ENCODE data around the gene RAB40B.

DNA sequence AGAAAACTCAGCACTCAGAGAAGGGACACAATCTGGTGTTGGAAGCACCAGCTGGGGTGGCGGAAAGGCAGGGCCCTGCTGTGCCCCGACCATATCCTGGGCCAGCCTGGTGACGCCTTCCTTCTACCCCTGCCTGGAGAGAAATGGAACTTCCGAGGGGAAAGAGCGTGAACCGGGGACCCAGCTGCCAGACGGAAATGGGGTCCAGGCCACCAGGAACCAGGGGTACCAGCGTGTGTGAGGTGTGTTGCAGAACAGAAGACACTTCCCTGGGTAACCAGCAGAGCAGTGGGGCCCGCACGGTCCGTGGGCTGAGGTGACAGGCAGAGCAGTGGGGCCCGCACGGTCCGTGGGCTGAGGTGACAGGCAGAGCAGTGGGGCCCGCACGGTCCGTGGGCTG is 6.8 kb downstream of the RAB40B start:
- TF ChIP-seq POLR2AphosphoS5 (IDR thresholded peaks at IDR 0.05; ENCODE audit: low read depth, low read length) (no peak), TAF1 (IDR thresholded peaks at IDR 0.05; ENCODE audit: borderline replicate concordance, insufficient read depth, low read length) (no peak), SIN3A (IDR thresholded peaks at IDR 0.05; ENCODE audit: borderline replicate concordance, insufficient read depth, low read length) (no peak), FOXP2 (optimal IDR thresholded peaks at IDR 0.05; ENCODE audit: borderline replicate concordance, extremely low read depth, extremely low read length, insufficient read depth) (no peak)
- TF ChIP-seq, protein P1, sequence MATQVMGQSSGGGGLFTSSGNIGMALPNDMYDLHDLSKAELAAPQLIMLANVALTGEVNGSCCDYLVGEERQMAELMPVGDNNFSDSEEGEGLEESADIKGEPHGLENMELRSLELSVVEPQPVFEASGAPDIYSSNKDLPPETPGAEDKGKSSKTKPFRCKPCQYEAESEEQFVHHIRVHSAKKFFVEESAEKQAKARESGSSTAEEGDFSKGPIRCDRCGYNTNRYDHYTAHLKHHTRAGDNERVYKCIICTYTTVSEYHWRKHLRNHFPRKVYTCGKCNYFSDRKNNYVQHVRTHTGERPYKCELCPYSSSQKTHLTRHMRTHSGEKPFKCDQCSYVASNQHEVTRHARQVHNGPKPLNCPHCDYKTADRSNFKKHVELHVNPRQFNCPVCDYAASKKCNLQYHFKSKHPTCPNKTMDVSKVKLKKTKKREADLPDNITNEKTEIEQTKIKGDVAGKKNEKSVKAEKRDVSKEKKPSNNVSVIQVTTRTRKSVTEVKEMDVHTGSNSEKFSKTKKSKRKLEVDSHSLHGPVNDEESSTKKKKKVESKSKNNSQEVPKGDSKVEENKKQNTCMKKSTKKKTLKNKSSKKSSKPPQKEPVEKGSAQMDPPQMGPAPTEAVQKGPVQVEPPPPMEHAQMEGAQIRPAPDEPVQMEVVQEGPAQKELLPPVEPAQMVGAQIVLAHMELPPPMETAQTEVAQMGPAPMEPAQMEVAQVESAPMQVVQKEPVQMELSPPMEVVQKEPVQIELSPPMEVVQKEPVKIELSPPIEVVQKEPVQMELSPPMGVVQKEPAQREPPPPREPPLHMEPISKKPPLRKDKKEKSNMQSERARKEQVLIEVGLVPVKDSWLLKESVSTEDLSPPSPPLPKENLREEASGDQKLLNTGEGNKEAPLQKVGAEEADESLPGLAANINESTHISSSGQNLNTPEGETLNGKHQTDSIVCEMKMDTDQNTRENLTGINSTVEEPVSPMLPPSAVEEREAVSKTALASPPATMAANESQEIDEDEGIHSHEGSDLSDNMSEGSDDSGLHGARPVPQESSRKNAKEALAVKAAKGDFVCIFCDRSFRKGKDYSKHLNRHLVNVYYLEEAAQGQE (IDR thresholded peaks at IDR 0.05; ENCODE audit: insufficient read depth in 1 of 2, low read depth in 2 of 2, low read length in 2 of 2): no peak
